Testis (tissue), 2 donors: ENCODE data around the gene SERBP1.

ENCODE experiments used
- CTCF ChIP-seq, 3 experiments: fragments of 450-650 bp in 2 of 3; fragments of 200-600 bp in 1 of 3; sonication (generic) in 1 of 3; IDR thresholded peaks; one replicate each; pipeline ENCODE4 v1.5.1; 2016 to 2019; ENCODE audit warnings: antibody characterized with exemption in 3 of 3, mild to moderate bottlenecking in 2 of 3, moderate library complexity in 1 of 3
- POLR2A ChIP-seq: fragments of 450-650 bp; IDR thresholded peaks from one replicate; pipeline ENCODE4 v1.6.1; 2017; ENCODE audit warnings: antibody characterized with exemption, mild to moderate bottlenecking, moderate library complexity

- TF ChIP-seq CTCF (IDR thresholded peaks at IDR 0.05), result no peak
- TF ChIP-seq POLR2A, result no peak
Observed at GRCh38 chr1:67377253-67377652, 52.9 kb downstream of the SERBP1 start.
